RWPE1 (cell line): ENCODE data around the gene AOAH.

Experiments
- CTCF ChIA-PET: fragments of 350-600 bp; sonication (Branson Sonifier 250); formaldehyde crosslinking; extraction: SDS; loops from one replicate; lab custom pipeline; 2021; lab: Yijun Ruan, JAX
- POLR2A ChIA-PET: fragments of 400-600 bp; formaldehyde crosslinking; extraction: SDS; loops from one replicate; lab custom pipeline; 2020; ENCODE audit warnings: antibody characterized with exemption; ENCODE audit not compliant: low non-redundant PET; lab: Yijun Ruan, JAX
- DNase-seq: peaks from one replicate; pipeline ENCODE4 v3.0.0; 2012; ENCODE audit warnings: low spot score
- H3K27ac ChIP-seq: fragments of 450-650 bp; 2 replicates; pipeline ENCODE4 v1.5.1; 2017
- CTCF ChIP-seq: fragments of 450-650 bp; conservative IDR thresholded peaks from 2 replicates; pipeline ENCODE4 v1.5.1; 2017; ENCODE audit warnings: low read depth, mild to moderate bottlenecking

The AOAH gene

DNA sequence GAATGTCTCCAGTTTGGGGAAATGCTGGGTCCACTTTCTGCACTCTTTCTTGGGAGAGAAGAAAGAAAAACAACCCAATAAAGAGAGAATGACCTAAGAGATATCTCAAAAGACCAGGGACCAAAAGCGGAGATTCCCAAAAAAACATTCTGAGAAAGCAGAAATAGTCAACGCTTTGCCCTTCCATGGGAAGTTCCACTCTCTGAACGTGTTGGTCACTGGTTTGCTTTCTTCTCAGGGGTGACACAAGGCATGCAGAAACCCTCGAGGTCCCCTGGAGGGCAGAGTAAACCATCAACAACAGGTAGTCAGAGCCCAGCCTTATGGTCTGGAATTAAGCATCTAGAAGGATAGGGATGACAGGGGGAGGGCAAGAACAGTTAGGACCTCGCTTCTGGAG, 26.2 kb upstream of the AOAH start:
- ChIA-PET POLR2A (no interaction called here), CTCF (no interaction called here)
- H3K27ac ChIP-seq: no peak overlapping the region
- TF ChIP-seq CTCF: no peak
- no peak for DNase-seq

DNA sequence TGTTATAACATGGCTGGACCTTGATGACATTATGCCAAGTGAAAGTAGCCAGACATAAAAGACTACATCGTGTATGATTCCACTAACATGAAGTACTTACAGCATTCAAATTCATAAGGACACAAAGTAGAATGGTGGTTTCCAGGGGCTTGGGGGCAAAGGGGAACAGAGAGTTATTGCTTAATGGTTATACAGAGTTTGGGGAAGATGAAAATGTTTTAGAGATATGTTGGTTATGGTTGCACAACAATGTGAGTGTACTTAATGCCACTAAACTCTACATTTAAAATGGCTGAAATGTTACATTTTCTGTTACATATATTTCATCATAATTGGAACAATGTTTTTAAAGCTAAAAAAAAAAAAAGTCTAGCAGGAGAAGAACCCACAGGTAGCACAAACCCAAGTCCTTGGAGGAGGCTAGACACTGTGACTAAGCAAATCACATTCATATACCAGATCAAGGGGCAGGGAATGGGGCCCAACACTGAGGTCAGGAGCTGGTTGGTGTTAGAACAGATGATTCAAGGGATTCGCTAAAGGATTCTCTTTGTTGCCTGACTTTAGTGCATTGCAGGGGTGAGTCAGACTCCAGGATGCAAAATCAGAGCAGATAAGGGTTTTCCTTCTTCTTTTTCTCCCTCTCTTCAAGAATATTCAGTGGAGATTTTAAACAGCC, 25.1 kb upstream of the AOAH start:
- H3K27ac ChIP-seq: no peak overlapping the region
- no peak for DNase-seq
- TF ChIP-seq CTCF: no peak
- POLR2A ChIA-PET: no interaction called here
- CTCF ChIA-PET: no interaction called here

DNA sequence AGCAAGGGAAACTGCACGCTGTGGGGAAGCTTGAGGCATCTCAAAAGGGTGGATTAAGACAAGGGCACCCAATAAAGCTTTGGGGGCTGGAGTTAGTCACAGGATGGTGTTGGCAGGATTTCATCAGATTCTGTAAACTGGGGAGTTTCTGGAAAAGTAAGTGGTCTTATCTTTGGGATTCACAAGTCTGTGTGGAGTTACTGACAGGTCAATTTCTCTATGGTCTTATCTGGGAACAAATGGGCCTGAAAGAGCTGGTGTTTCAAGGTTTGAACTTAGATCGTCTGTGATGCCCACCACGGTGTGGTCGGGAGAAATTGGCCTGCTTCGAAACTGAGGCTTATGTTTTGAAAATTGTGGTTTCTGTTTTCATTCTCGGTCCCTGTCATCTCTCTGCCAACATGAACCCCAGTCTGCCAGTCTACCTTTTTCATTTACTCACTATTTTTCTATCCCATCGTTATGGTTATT, 23.8 kb upstream of the AOAH start:
- ChIA-PET POLR2A (no interaction called here), CTCF (interaction anchor here (0.5 to 0.7 kb wide), 2 partner anchors 77 to 1161 kb away, joined by 3 to 4 read pairs; no protein-coding TSS in a partner anchor)
- DNase-seq: no peak
- no peak for TF ChIP-seq CTCF
- no peak overlapping the region for H3K27ac ChIP-seq

DNA sequence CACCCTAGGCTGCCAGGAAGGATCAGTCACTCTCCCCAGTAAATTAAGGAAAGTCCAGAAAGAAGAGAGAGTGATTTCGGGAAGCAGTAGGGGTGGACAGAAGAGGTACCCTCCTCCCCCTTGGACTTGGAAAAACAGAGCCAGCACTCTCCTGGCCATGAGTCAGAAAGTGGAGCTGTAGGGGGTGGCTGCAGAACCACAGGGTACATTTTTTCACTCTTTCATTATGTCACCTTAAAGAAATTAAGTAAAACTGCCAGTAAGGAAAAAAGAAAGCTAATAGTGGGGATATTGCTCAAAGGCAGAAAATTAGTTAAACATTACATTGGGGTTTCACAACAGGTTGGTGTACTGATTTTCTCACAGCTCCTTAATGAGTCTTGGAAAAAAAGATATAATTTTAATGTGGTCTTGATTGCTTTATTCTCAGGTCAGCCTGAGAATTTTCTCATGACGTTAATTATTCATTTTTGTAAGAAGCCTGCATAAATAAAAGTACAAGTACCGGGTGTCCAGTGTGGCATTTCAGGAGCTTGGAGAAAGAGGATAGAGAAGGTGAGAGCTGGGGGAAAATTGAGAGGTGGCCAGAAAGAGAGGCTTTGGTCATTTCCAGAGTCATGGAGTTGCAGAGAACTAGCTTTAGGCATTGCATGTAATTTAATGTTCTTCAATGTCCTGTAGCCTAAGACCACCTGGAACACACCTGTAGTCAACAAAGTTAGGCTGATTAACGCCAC, 23.2 kb upstream of the AOAH start:
- H3K27ac ChIP-seq: no peak overlapping the region
- CTCF ChIA-PET: interaction anchor here (0.5 to 0.7 kb wide), 4 partner anchors 16 to 1160 kb away, joined by 3 to 5 read pairs (median 4); no protein-coding TSS in a partner anchor
- no peak for TF ChIP-seq CTCF
- POLR2A ChIA-PET: no interaction called here
- DNase-seq: no peak

DNA sequence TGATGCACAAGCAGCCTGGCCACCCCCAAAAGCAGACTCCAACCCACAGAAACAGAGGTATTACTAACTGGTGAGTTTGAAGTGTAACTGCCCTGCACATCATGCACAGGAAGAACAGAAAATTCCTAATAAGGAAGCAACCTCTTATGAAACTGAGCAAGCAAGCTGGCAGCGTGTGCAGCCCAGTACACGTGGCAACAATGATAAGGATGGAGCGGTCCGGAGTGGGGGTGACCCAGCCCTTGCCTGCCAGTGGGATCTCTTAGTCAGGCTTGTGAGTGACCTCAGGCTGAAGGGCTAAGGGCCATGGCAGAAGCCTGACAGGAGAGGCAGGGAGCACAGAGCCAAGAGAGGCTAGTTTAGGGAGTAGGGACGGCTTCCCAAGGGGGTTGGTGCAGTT, 22.1 kb upstream of the AOAH start:
- POLR2A ChIA-PET: no interaction called here
- no peak for DNase-seq
- no peak for TF ChIP-seq CTCF
- CTCF ChIA-PET: interaction anchor here (0.7 kb wide), 1 partner anchor 17 kb away, joined by 4 read pairs; no protein-coding TSS in a partner anchor
- H3K27ac ChIP-seq: no peak overlapping the region

- ChIA-PET CTCF (interaction anchor here (1.5 kb wide), 1 partner anchor 8 kb away, joined by 5 read pairs; no protein-coding TSS in a partner anchor), POLR2A (no interaction called here)
- no peak overlapping the region for H3K27ac ChIP-seq
- no peak for TF ChIP-seq CTCF
- no peak for DNase-seq
Measured at GRCh38 chr7:36742911-36743775, 18.8 kb upstream of the AOAH start.
